Measurements from ENCODE around the gene E2F2. TPM values are rescaled to one million over a fixed set of nuclear protein-coding genes. Genes with fewer than 3 reads are reported as not detected.

The E2F2 gene
- total and polyA plus RNA-seq, 11 donors: 0.04 to 2.7 (median 0.15) TPM; not detected in 1

DNA sequence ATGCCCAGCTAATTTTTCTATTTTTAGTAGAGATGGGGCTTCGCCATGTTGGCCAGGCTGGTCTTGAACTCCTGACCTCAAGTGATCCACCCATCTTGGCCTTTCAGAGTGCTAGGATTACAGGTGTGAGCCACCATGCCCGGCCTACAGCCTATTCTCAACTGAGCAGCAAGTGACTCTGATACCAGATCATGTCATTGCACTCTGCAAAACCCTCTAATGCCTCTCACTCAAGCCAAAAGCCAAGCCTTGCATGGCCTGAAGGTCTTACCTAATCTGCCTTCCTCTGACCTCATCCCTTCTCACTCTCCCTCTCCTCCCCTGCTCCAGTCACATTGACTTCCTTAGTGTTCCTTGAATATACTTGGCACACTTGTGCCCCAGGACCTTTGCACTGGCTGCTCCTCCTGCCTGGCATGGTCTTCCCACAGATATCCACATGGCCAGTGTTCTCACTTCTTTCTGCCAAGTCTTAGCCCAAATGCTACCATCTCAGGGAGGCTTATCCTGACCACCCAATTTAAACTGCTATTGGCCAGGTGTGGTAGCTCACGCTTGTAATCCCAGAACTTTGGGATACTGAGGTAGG lies 38.8 kb downstream of the E2F2 start:
- no peaks in the 10 kb centered on the region for H3K36me3 ChIP-seq
- 79 to 88% (median 86%) methylated on average over 3 of the region's 3 CpGs for WGBS, 4 donors
- ATAC-seq: no peak
- H3K27ac ChIP-seq: no peak overlapping the region
- peaks cover 0 to 2% (median 0%) of the 10 kb centered on the region in 12 donors for H3K4me1 ChIP-seq
- H3K4me3 ChIP-seq: no peak overlapping the region
- no peak for DNase-seq
- TF ChIP-seq, protein P1, sequence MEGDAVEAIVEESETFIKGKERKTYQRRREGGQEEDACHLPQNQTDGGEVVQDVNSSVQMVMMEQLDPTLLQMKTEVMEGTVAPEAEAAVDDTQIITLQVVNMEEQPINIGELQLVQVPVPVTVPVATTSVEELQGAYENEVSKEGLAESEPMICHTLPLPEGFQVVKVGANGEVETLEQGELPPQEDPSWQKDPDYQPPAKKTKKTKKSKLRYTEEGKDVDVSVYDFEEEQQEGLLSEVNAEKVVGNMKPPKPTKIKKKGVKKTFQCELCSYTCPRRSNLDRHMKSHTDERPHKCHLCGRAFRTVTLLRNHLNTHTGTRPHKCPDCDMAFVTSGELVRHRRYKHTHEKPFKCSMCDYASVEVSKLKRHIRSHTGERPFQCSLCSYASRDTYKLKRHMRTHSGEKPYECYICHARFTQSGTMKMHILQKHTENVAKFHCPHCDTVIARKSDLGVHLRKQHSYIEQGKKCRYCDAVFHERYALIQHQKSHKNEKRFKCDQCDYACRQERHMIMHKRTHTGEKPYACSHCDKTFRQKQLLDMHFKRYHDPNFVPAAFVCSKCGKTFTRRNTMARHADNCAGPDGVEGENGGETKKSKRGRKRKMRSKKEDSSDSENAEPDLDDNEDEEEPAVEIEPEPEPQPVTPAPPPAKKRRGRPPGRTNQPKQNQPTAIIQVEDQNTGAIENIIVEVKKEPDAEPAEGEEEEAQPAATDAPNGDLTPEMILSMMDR (IDR thresholded peaks at IDR 0.05): no peak
- TF ChIP-seq POLR2A (IDR thresholded peaks at IDR 0.05): no peak
- no peaks in the 10 kb centered on the region for H3K27me3 ChIP-seq
- H3K9me3 ChIP-seq: no peaks in the 10 kb centered on the region
- intact Hi-C loops (cut with DNase I): no loop called here

DNA sequence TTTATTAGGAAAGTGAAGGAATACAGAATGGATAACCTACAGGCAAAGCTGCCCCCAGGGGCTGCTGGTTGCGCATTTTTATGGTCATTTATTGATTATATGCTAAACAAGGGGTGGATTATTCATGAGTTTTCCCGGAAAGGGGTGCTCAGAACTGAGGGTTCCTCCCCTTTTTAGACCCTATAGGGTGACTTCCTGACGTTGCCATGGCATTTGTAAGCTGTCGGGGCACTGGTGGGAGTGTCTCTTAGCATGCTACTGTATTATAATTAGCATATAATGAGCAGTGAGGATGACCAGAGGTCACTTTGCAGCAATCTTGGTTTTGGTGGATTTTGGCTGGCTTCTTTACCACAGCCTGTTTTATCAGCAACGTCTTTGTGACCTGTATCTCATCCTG lies 41.2 kb downstream of the E2F2 start:
- no peaks in the 10 kb centered on the region for H3K36me3 ChIP-seq
- H3K27me3 ChIP-seq: peaks cover 0 to 3% (median 0%) of the 10 kb centered on the region in 9 donors
- TF ChIP-seq, protein P1 (IDR thresholded peaks at IDR 0.05): no peak
- no peak for TF ChIP-seq POLR2A (IDR thresholded peaks at IDR 0.05)
- DNase-seq (no peak), ATAC-seq (no peak)
- intact Hi-C loops (cut with DNase I): loop anchor here in 2 of 10 donors (10.0 kb wide), 2 partner anchors 125 to 145 kb away; partner anchors contain the start of genes HNRNPR (in 1 of the 2) and ZNF436 (in 1 of the 2)
- peaks cover 0 to 5% (median 2%) of the 10 kb centered on the region in 12 donors for H3K4me1 ChIP-seq
- no peak overlapping the region for H3K4me3 ChIP-seq
- H3K9me3 ChIP-seq: no peaks in the 10 kb centered on the region
- WGBS, 4 donors: 49 to 63% (median 55%) methylated on average over 5 of the region's 5 CpGs
- H3K27ac ChIP-seq: no peak overlapping the region

DNA sequence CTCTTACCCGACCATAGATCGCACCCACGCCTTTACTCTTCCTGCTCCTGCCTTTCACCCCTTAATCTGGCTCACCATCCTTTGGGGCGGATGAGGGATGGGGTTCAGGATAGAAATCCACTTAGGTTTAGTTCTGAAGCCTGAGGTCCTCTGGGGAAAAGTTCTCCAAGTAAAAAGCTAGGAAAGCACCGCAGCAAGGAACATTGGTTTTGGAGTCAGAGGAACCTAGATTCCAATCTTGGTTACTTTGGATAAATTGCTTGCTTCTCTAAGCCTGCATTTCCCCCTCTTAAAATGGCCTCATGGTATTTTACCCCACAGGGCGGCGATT lies 46.1 kb downstream of the E2F2 start:
- intact Hi-C loops (cut with DNase I): loop anchor here in 3 of 10 donors (2.0 to 10.0 kb wide), 3 partner anchors 120 to 140 kb away; partner anchors contain the start of genes HNRNPR (in 2 of the 3) and ZNF436 (in 1 of the 3)
- H3K27me3 ChIP-seq: peaks cover 0 to 18% (median 0%) of the 10 kb centered on the region in 9 donors
- WGBS, 4 donors: 49 to 62% (median 54%) methylated on average over 7 of the region's 7 CpGs

More for the DNA sequence above, 46.1 kb downstream of the E2F2 start:
- Histone ChIP-seq H3K36me3 (no peaks in the 10 kb centered on the region), H3K27ac (peak overlapping the region in 9 of 12 donors; percentile 92 to 98 (median 94)), H3K4me1 (peaks cover 0 to 40% (median 21%) of the 10 kb centered on the region in 12 donors), H3K9me3 (no peaks in the 10 kb centered on the region), H3K4me3 (peak overlapping the region in 10 of 12 donors; percentile 81 to 100 (median 96))
- DNase-seq: no peak
- peak in 1 of 4 donors; percentile 0 for ATAC-seq
- TF ChIP-seq POLR2A (IDR thresholded peaks at IDR 0.05): no peak
- TF ChIP-seq, protein P1 (IDR thresholded peaks at IDR 0.05): no peak

Data from heart left ventricle (tissue), 16 donors.